Gastrocnemius medialis (tissue), 4 donors: Measurements from ENCODE around the gene KRT16.

Source experiments
- CTCF ChIP-seq, 5 experiments: fragments of 450-650 bp in 3 of 5; fragments of 200-600 bp in 2 of 5; sonication (generic) in 2 of 5; IDR thresholded peaks in 4 of 5; conservative IDR thresholded peaks in 1 of 5; 1 replicate in 4 of 5; 2 replicates in 1 of 5; pipeline ENCODE4 v1.5.1; 2016 to 2019; ENCODE audit warnings: antibody characterized with exemption in 5 of 5, mild to moderate bottlenecking in 3 of 5, moderate library complexity in 3 of 5
- POLR2A ChIP-seq, 2 donors: fragments of 450-650 bp; IDR thresholded peaks; one replicate each; pipeline ENCODE4 v1.6.1; 2017; ENCODE audit warnings: antibody characterized with exemption in 2 of 2, mild to moderate bottlenecking in 2 of 2, moderate library complexity in 2 of 2

- TF ChIP-seq CTCF (IDR thresholded peaks at IDR 0.05 in 4 of 5, conservative IDR thresholded peaks at IDR 0.05 in 1 of 5) (no peak), POLR2A (IDR thresholded peaks at IDR 0.05) (no peak)
Measured at GRCh38 chr17:41638941-41639340, 26.4 kb upstream of the KRT16 start.
